Breast epithelium (tissue), 4 donors: ENCODE results near the gene NACC2. TPM values are rescaled to one million over a fixed set of nuclear protein-coding genes. Genes with fewer than 3 reads are reported as not detected.

Experiments used
- DNase-seq, 2 donors: peaks; one replicate each; pipeline ENCODE4 v3.0.0-alpha.2; 2019; ENCODE audit warnings: low spot score in 2 of 2
- H3K27ac ChIP-seq, 2 donors: fragments of 200-600 bp; sonication (generic) in 1 of 2; one replicate each; pipeline ENCODE4 v1.5.1; 2016 to 2019; ENCODE audit warnings: mild to moderate bottlenecking in 1 of 2
- H3K27me3 ChIP-seq, 2 donors: fragments of 200-600 bp; sonication (generic) in 1 of 2; one replicate each; pipeline versions ENCODE4 v1.5.1 to v1.6.0; 2017 to 2019; ENCODE audit warnings: control low read depth in 1 of 2, mild to moderate bottlenecking in 1 of 2
- H3K36me3 ChIP-seq: fragments of 200-600 bp; one replicate; pipeline ENCODE4 v1.5.1; 2019
- H3K4me1 ChIP-seq, 2 donors: fragments of 200-600 bp; sonication (generic); one replicate each; pipeline ENCODE4 v1.5.1; 2016 to 2019; ENCODE audit warnings: control low read depth in 1 of 2
- H3K4me3 ChIP-seq, 3 donors: fragments of 200-600 bp; sonication (generic); 1 replicate in 2 of 3; 2 replicates in 1 of 3; pipeline ENCODE4 v1.5.1; 2016 to 2019; ENCODE audit warnings: mild to moderate bottlenecking in 3 of 3, moderate library complexity in 2 of 3
- H3K9me3 ChIP-seq, 2 donors: fragments of 200-600 bp; sonication (generic) in 1 of 2; one replicate each; pipeline ENCODE4 v1.5.1; 2016 to 2019; ENCODE audit warnings: control low read depth in 1 of 2
- CTCF ChIP-seq, 3 donors: fragments of 450-650 bp; IDR thresholded peaks; one replicate each; pipeline ENCODE4 v1.5.1; 2016 to 2017; ENCODE audit warnings: antibody characterized with exemption in 3 of 3, mild to moderate bottlenecking in 3 of 3, moderate library complexity in 3 of 3
- POLR2A ChIP-seq: fragments of 450-650 bp; IDR thresholded peaks from one replicate; pipeline ENCODE4 v1.6.1; 2016; ENCODE audit warnings: antibody characterized with exemption, mild to moderate bottlenecking, moderate library complexity
- POLR2AphosphoS5 ChIP-seq, 3 donors: sonication (generic); formaldehyde crosslinking; IDR thresholded peaks; one replicate each; pipeline ENCODE4 v1.6.1; 2017; ENCODE audit warnings: antibody characterized with exemption in 3 of 3
- intact Hi-C: fragments of 100-400 bp; cut with DNase I; formaldehyde crosslinking; loops from one replicate; pipeline ENCODE4 v1.15.1; 2023; ENCODE audit warnings: low total_unique reads
- total RNA-seq, 3 donors: library from RNA; depleted of rRNA; stranded (reverse); fragments of >200 nt; gene quantifications; one replicate each; pipeline ENCODE4 v1.1.0, GENCODE V29; 2016

Gene NACC2
- total RNA-seq, 3 donors from 2014 or later = 14.0 to 24.2 (median 19.3) TPM

DNA sequence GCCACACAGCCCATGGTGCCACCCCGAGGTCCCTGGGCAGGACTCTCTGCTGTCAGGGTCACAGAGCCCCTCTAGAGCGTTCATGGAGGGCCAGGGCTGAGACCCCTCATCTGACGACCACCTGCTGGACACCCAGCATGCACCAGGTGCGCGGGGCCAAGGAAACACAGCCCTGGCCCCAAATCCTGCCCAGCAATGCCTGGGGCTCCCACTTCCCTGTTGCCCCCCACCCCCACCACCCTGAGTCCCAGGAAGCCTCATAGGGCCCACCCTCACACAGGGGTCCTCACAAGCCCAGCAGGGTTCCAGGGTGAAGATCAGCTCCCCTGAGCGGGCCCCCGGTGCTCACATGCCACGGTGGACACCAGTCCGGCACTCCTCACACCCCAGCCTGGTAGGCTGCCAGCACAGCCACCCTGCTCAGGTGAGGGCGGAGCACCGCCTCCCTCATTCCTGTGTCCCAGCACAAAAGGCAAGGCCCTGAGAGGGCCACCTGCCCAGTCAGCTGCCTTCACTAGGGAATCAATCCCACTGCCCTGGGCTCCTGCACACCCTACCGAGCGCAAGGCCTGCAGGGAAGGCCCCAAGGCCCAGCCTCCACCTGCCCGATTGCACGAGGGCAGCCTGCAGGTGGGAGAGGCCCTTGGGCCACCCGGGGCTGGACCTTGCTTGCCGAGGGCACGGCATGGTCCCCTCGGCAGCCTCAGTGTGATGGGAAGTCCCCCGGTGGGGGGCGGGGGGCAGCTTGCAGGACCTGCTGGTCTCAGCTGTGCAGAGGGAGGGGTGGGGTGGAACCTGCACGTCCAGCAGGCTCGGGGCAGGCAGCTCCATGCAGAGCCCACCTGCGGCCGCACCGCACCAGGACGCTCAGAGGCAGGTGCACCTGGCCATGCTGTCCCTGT is 77.5 kb downstream of the NACC2 start:
- H3K4me1 ChIP-seq = no peaks in the 10 kb centered on the region
- no peaks in the 10 kb centered on the region for H3K27me3 ChIP-seq
- H3K4me3 ChIP-seq = no peak overlapping the region
- peak in 1 of 2 donors; percentile 41 for DNase-seq
- intact Hi-C loops = no loop called here
- TF ChIP-seq POLR2A (no peak), POLR2AphosphoS5 (IDR thresholded peaks at IDR 0.05) (no peak)
- no peak overlapping the region for H3K27ac ChIP-seq
- no peaks in the 10 kb centered on the region for H3K36me3 ChIP-seq
- H3K9me3 ChIP-seq = no peaks in the 10 kb centered on the region

GRCh38 chr9:136016572-136017288 is 78.4 kb downstream of the NACC2 start:
- H3K4me3 ChIP-seq = no peak overlapping the region
- TF ChIP-seq CTCF (IDR thresholded peaks at IDR 0.05) (no peak), POLR2AphosphoS5 (IDR thresholded peaks at IDR 0.05) (no peak), POLR2A (no peak)
- H3K4me1 ChIP-seq = no peaks in the 10 kb centered on the region
- H3K9me3 ChIP-seq = no peaks in the 10 kb centered on the region
- DNase-seq = peak in 1 of 2 donors; percentile 36
- peak overlapping the region in 1 of 2 donors; percentile 25 for H3K27ac ChIP-seq
- intact Hi-C loops = no loop called here
- H3K36me3 ChIP-seq = no peaks in the 10 kb centered on the region
- no peaks in the 10 kb centered on the region for H3K27me3 ChIP-seq

GRCh38 chr9:136015656-136016571 is 79.2 kb downstream of the NACC2 start:
- H3K36me3 ChIP-seq = no peaks in the 10 kb centered on the region
- H3K4me3 ChIP-seq = no peak overlapping the region
- H3K9me3 ChIP-seq = no peaks in the 10 kb centered on the region
- DNase-seq = no peak
- peak overlapping the region in 1 of 2 donors; percentile 63 for H3K27ac ChIP-seq
- no peaks in the 10 kb centered on the region for H3K4me1 ChIP-seq
- TF ChIP-seq POLR2A (no peak), CTCF (IDR thresholded peaks at IDR 0.05) (no peak), POLR2AphosphoS5 (IDR thresholded peaks at IDR 0.05) (no peak)
- no peaks in the 10 kb centered on the region for H3K27me3 ChIP-seq
- intact Hi-C loops = no loop called here

- no peaks in the 10 kb centered on the region for H3K27me3 ChIP-seq
- TF ChIP-seq POLR2AphosphoS5 (IDR thresholded peaks at IDR 0.05) = no peak
- TF ChIP-seq POLR2A = no peak
- TF ChIP-seq CTCF (IDR thresholded peaks at IDR 0.05) = no peak
- no peaks in the 10 kb centered on the region for H3K4me1 ChIP-seq
- H3K27ac ChIP-seq = peak overlapping the region in 1 of 2 donors; percentile 63
- no peak overlapping the region for H3K4me3 ChIP-seq
- H3K36me3 ChIP-seq = no peaks in the 10 kb centered on the region
- intact Hi-C loops = no loop called here
- H3K9me3 ChIP-seq = no peaks in the 10 kb centered on the region
- DNase-seq = no peak
Observed at GRCh38 chr9:136014924-136015633, 80.0 kb downstream of the NACC2 start.
